NCI-H524 (cell line): ENCODE data around the gene MAPK11.

Experiments
- DNase-seq, 2 experiments: peaks; one replicate each; lab custom pipeline; 2025; lab: John Stamatoyannopoulos, UW

MAPK11 gene

GRCh38 chr22:50269970-50270665, at the start of gene MAPK11:
Gene MAPK11, minus strand, starts transcription at chr22:50270380. Its CDS starts 88 bp downstream, at chr22:50270292.
- DNase-seq: peak in 1 of 2 experiments; percentile 47

GRCh38 chr22:50319503-50319951, 49.3 kb upstream of the MAPK11 start:
- no peak for DNase-seq

GRCh38 chr22:50318698-50319411, 48.7 kb upstream of the MAPK11 start:
- peak; percentile 69 to 91 for DNase-seq

- no peak for DNase-seq
These were observed 48.1 kb upstream of the MAPK11 start for GRCh38 chr22:50318356-50318697.

GRCh38 chr22:50317674-50318073, 47.5 kb upstream of the MAPK11 start:
- DNase-seq: no peak

- DNase-seq: no peak
These were observed 47.0 kb upstream of the MAPK11 start for GRCh38 chr22:50317178-50317577.

- no peak for DNase-seq
These were observed 46.2 kb upstream of the MAPK11 start for GRCh38 chr22:50316114-50317065.

- DNase-seq: no peak
These were observed 45.3 kb upstream of the MAPK11 start for GRCh38 chr22:50315289-50316113.

GRCh38 chr22:50314455-50315288, 44.5 kb upstream of the MAPK11 start:
- DNase-seq: no peak

- no peak for DNase-seq
These were observed 43.9 kb upstream of the MAPK11 start for GRCh38 chr22:50314081-50314454.

- no peak for DNase-seq
These were observed 43.4 kb upstream of the MAPK11 start for GRCh38 chr22:50313600-50313999.

GRCh38 chr22:50313021-50313420, 42.8 kb upstream of the MAPK11 start:
- DNase-seq: no peak

- no peak for DNase-seq
These were observed 42.2 kb upstream of the MAPK11 start for GRCh38 chr22:50312371-50312770.

- DNase-seq: peak in 1 of 2 experiments; percentile 48
These were observed 41.6 kb upstream of the MAPK11 start for GRCh38 chr22:50311606-50312351.

GRCh38 chr22:50310949-50311444, 40.8 kb upstream of the MAPK11 start:
- DNase-seq: no peak

GRCh38 chr22:50310031-50310722, 40.0 kb upstream of the MAPK11 start:
- DNase-seq: no peak

- no peak for DNase-seq
These were observed 39.4 kb upstream of the MAPK11 start for GRCh38 chr22:50309601-50309991.

GRCh38 chr22:50308986-50309600, 38.9 kb upstream of the MAPK11 start:
- DNase-seq: no peak

- DNase-seq: no peak
These were observed 38.4 kb upstream of the MAPK11 start for GRCh38 chr22:50308597-50308935.
